Mesendoderm (in vitro differentiated cells): ENCODE data around the gene PPP2R5C.

Experiments
- DNase-seq: peaks from one replicate; pipeline ENCODE4 v3.0.0; 2013
- H2AK5ac ChIP-seq: 2 replicates; pipeline ENCODE4 v1.6.1; 2013; ENCODE audit warnings: low read length, inconsistent platforms
- H2BK120ac ChIP-seq: 2 replicates; pipeline ENCODE4 v1.6.1; 2013; ENCODE audit warnings: low read depth, mild to moderate bottlenecking, low read length, moderate library complexity, mixed read lengths
- H2BK15ac ChIP-seq: replicated peaks from 2 replicates; pipeline ENCODE4 v1.6.1; 2013; ENCODE audit warnings: low read depth, mild to moderate bottlenecking, moderate library complexity
- H2BK5ac ChIP-seq: 2 replicates; pipeline ENCODE4 v1.6.1; 2013; ENCODE audit warnings: low read length, inconsistent platforms
- H3K18ac ChIP-seq: 2 replicates; pipeline ENCODE4 v1.6.1; 2013; ENCODE audit warnings: mild to moderate bottlenecking, low read length, mixed read lengths
- H3K23ac ChIP-seq: one replicate; pipeline ENCODE4 v1.6.1; 2013; ENCODE audit warnings: low read length
- H3K27ac ChIP-seq: 2 replicates; pipeline ENCODE4 v1.5.1; 2013; ENCODE audit warnings: low read depth, mild to moderate bottlenecking, inconsistent platforms, low read length, moderate library complexity
- H3K27me3 ChIP-seq: 2 replicates; pipeline ENCODE4 v1.6.1; 2013; ENCODE audit warnings: low read length, control low read depth, mild to moderate bottlenecking, inconsistent platforms; ENCODE audit not compliant: insufficient read depth, poor library complexity
- H3K36me3 ChIP-seq: 2 replicates; pipeline ENCODE4 v1.6.1; 2013; ENCODE audit warnings: low read length, inconsistent platforms; ENCODE audit not compliant: control insufficient read depth, insufficient read depth
- H3K4ac ChIP-seq: one replicate; pipeline ENCODE4 v1.6.1; 2013; ENCODE audit warnings: low read depth, mild to moderate bottlenecking, low read length, moderate library complexity
- H3K4me1 ChIP-seq: 2 replicates; pipeline ENCODE4 v1.6.1; 2013; ENCODE audit warnings: low read depth, low read length, inconsistent platforms; ENCODE audit not compliant: control insufficient read depth
- H3K4me2 ChIP-seq: 2 replicates; pipeline ENCODE4 v1.6.1; 2013; ENCODE audit warnings: low read length
- H3K4me3 ChIP-seq: 2 replicates; pipeline ENCODE4 v1.5.1; 2013; ENCODE audit warnings: mild to moderate bottlenecking, low read length
- H3K56ac ChIP-seq: one replicate; pipeline ENCODE4 v1.6.1; 2013; ENCODE audit warnings: low read length
- H3K79me1 ChIP-seq: 2 replicates; pipeline ENCODE4 v1.6.1; 2013; ENCODE audit warnings: low read length, inconsistent platforms
- H3K79me2 ChIP-seq: 2 replicates; pipeline ENCODE4 v1.6.1; 2013; ENCODE audit warnings: mild to moderate bottlenecking, low read length; ENCODE audit not compliant: control insufficient read depth, insufficient read depth
- H3K9ac ChIP-seq: 2 replicates; pipeline ENCODE4 v1.6.1; 2013; ENCODE audit warnings: low read length, inconsistent platforms
- H4K5ac ChIP-seq: one replicate; pipeline ENCODE4 v1.6.1; 2013; ENCODE audit warnings: low read length
- H4K8ac ChIP-seq: one replicate; pipeline ENCODE4 v1.6.1; 2013; ENCODE audit warnings: low read depth, mild to moderate bottlenecking, control low read depth, low read length, moderate library complexity
- WGBS: extraction: QIAGEN DNeasy Blood & Tissue Kit; methylation state at CpG from one replicate; pipeline ENCODE4 v1.1.7; 2013; ENCODE audit warnings: low lambda C conversion rate, missing lambda C conversion rate; ENCODE audit not compliant: insufficient coverage; ENCODE audit errors: extremely low coverage; 5-methylcytosine and 5-hydroxymethylcytosine counted together

PPP2R5C gene

GRCh38 chr14:101877766-101878165, 116.3 kb downstream of the PPP2R5C start:
- no CpG with 5 or more reads among the region's 7 CpGs for WGBS
- H2BK15ac ChIP-seq, result no peak overlapping the region
- no peak for DNase-seq
- H3K4ac ChIP-seq, result no peak overlapping the region
- no peaks in the 10 kb centered on the region for H3K27me3 ChIP-seq
- H2BK120ac ChIP-seq, result no peak overlapping the region
- no peak overlapping the region for H3K23ac ChIP-seq
- no peak overlapping the region for H2AK5ac ChIP-seq
- H3K4me1 ChIP-seq, result no peaks in the 10 kb centered on the region
- H2BK5ac ChIP-seq, result no peak overlapping the region
- H3K18ac ChIP-seq, result no peak overlapping the region
- H4K5ac ChIP-seq, result no peak overlapping the region
- no peak overlapping the region for H3K56ac ChIP-seq
- H3K9ac ChIP-seq, result no peak overlapping the region
- H4K8ac ChIP-seq, result no peak overlapping the region
- no peak overlapping the region for H3K27ac ChIP-seq
- H3K79me2 ChIP-seq, result no peaks in the 10 kb centered on the region
- H3K36me3 ChIP-seq, result no peaks in the 10 kb centered on the region
- H3K79me1 ChIP-seq, result peaks cover 10% of the 10 kb centered on the region
- no peak overlapping the region for H3K4me2 ChIP-seq
- H3K4me3 ChIP-seq, result no peak overlapping the region

DNA sequence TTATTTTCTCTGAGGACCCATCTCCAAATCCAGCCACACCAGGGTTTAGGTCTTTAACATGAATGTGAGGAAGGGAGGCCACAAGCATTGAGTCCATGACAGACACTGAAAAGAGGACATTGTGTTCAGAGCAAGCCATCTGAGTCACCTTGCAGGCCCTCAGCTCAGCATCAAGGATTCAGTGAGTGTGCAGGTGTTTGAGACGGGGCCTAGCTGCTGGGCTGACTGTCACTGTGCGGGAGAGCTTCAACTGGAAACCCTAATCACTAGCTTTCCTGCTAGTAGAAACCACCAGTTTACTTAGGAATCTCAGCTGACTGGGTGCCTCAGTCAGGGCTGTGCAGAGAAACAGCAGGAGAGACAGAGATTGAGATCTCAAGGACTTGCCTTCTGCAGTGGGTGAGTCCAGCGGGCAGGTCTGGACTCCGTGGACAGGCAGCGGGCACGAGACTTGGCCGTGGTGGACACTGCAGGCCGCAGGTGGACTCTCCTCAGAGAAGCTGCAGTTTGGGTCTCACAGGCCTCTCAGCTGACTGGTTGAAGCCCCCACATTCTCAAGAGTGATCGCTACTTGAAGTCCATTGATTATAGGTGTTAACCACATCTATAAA, 116.8 kb downstream of the PPP2R5C start:
- Histone ChIP-seq H4K5ac (no peak overlapping the region), H3K4me3 (no peak overlapping the region), H3K27me3 (no peaks in the 10 kb centered on the region), H2BK15ac (no peak overlapping the region), H4K8ac (no peak overlapping the region), H3K4me2 (no peak overlapping the region), H3K79me2 (no peaks in the 10 kb centered on the region), H3K4me1 (no peaks in the 10 kb centered on the region), H3K36me3 (no peaks in the 10 kb centered on the region), H2BK120ac (no peak overlapping the region), H3K4ac (no peak overlapping the region), H2BK5ac (no peak overlapping the region), H3K9ac (no peak overlapping the region), H2AK5ac (no peak overlapping the region), H3K23ac (no peak overlapping the region), H3K79me1 (peaks cover 10% of the 10 kb centered on the region), H3K27ac (no peak overlapping the region), H3K18ac (no peak overlapping the region), H3K56ac (no peak overlapping the region)
- WGBS, result no CpG with 5 or more reads among the region's 9 CpGs
- no peak for DNase-seq

GRCh38 chr14:101878822-101879528, 117.5 kb downstream of the PPP2R5C start:
- H3K23ac ChIP-seq, result no peak overlapping the region
- no peak overlapping the region for H3K18ac ChIP-seq
- no peak overlapping the region for H4K5ac ChIP-seq
- H3K27ac ChIP-seq, result no peak overlapping the region
- H3K4ac ChIP-seq, result no peak overlapping the region
- WGBS, result no CpG with 5 or more reads among the region's 18 CpGs
- H4K8ac ChIP-seq, result no peak overlapping the region
- H2BK5ac ChIP-seq, result no peak overlapping the region
- no peak overlapping the region for H3K4me2 ChIP-seq
- H3K4me3 ChIP-seq, result no peak overlapping the region
- no peak overlapping the region for H2BK120ac ChIP-seq
- H3K79me2 ChIP-seq, result no peaks in the 10 kb centered on the region
- H3K27me3 ChIP-seq, result no peaks in the 10 kb centered on the region
- H3K4me1 ChIP-seq, result no peaks in the 10 kb centered on the region
- peaks cover 8% of the 10 kb centered on the region for H3K79me1 ChIP-seq
- no peak overlapping the region for H2AK5ac ChIP-seq
- H3K56ac ChIP-seq, result no peak overlapping the region
- DNase-seq, result no peak
- no peak overlapping the region for H2BK15ac ChIP-seq
- H3K36me3 ChIP-seq, result no peaks in the 10 kb centered on the region
- no peak overlapping the region for H3K9ac ChIP-seq

GRCh38 chr14:101879529-101880336, 118.2 kb downstream of the PPP2R5C start:
- Histone ChIP-seq H4K8ac (no peak overlapping the region), H2AK5ac (no peak overlapping the region), H3K23ac (no peak overlapping the region), H3K9ac (no peak overlapping the region), H3K4ac (no peak overlapping the region), H3K79me1 (peaks cover 8% of the 10 kb centered on the region), H3K27me3 (no peaks in the 10 kb centered on the region), H3K4me2 (no peak overlapping the region), H3K4me1 (no peaks in the 10 kb centered on the region), H4K5ac (no peak overlapping the region), H3K36me3 (no peaks in the 10 kb centered on the region), H3K27ac (no peak overlapping the region), H2BK15ac (no peak overlapping the region), H3K79me2 (no peaks in the 10 kb centered on the region), H2BK120ac (no peak overlapping the region), H3K18ac (no peak overlapping the region), H3K4me3 (no peak overlapping the region), H2BK5ac (no peak overlapping the region), H3K56ac (no peak overlapping the region)
- DNase-seq, result no peak
- WGBS, result no CpG with 5 or more reads among the region's 15 CpGs

DNA sequence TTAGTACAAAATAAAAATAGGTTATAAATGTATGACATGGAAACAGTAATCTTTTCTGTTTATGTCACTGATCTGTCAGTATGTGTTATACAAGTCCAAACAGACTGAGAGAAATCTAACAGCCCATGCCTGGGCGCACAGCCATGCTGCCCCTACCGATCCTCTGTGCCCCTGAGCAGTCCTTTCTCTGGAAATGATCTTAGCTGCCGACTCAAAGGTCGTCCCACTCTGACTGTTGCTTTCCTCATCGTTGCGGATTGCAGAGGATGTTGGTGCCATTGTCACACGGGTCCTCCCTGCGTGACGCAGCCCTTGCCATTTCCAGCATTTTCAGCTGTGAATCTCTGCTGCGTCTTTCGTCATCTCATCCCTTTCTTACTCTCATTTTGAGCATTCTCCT, 119.9 kb downstream of the PPP2R5C start:
- WGBS, result no CpG with 5 or more reads among the region's 11 CpGs
- H3K4ac ChIP-seq, result no peak overlapping the region
- no peaks in the 10 kb centered on the region for H3K4me1 ChIP-seq
- no peaks in the 10 kb centered on the region for H3K27me3 ChIP-seq
- no peaks in the 10 kb centered on the region for H3K36me3 ChIP-seq
- DNase-seq, result no peak
- H3K9ac ChIP-seq, result no peak overlapping the region
- no peak overlapping the region for H2BK5ac ChIP-seq
- H3K4me2 ChIP-seq, result no peak overlapping the region
- H2AK5ac ChIP-seq, result no peak overlapping the region
- no peak overlapping the region for H4K5ac ChIP-seq
- no peak overlapping the region for H3K18ac ChIP-seq
- no peak overlapping the region for H3K56ac ChIP-seq
- H2BK120ac ChIP-seq, result no peak overlapping the region
- H3K23ac ChIP-seq, result no peak overlapping the region
- peaks cover 7% of the 10 kb centered on the region for H3K79me1 ChIP-seq
- no peak overlapping the region for H3K4me3 ChIP-seq
- H3K79me2 ChIP-seq, result no peaks in the 10 kb centered on the region
- no peak overlapping the region for H2BK15ac ChIP-seq
- H4K8ac ChIP-seq, result no peak overlapping the region
- no peak overlapping the region for H3K27ac ChIP-seq
